HG03108 (cell line): ENCODE data around the gene OPTN.
"Not testable (repeated sequence)": the region's sequence is repeated elsewhere in the genome, so short reads cannot be mapped to it uniquely, and the experiment has no call there.

Experiments used
- ATAC-seq: cut with Tn5 transposase; IDR thresholded peaks from one replicate; pipeline ENCODE4 v1.9.1; 2021; ENCODE audit warnings: moderate library complexity; ENCODE audit not compliant: unreplicated experiment

The OPTN gene

GRCh38 chr10:13118784-13119410, 18.9 kb downstream of the OPTN start:
- no peak for ATAC-seq

DNA sequence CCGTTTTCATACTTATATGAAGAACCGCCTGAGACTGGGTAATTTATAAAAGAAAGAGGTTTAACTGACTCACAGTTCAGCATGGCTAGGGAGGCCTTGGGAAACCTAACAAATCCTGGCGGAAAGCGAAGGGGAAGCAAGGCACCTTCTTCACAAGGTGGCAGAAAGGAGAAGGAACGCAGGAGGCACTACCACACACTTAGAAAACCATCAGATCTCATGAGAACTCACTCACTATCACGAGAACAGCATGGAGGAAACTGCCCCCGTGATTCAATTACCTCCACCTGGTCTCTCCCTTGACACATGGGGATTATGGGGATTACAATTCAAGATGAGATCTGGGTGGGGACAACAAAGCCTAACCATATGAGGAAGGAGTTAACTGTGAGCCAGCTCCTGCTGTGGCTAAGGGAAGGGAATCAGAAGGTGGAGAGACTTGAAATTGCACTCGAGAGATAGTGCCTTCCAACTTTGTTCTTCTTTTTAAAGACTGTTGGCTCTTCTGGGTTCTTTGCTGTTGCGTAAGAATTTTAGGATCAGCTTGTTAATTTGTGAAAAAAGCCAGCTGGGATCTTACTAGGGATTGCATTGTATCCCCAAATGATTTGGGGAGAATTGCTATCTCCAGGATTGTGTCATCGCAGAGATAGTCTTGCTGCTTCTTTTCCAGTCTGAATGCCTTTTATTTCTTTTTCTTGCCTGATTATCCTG, 21.0 kb downstream of the OPTN start:
- no peak for ATAC-seq

DNA sequence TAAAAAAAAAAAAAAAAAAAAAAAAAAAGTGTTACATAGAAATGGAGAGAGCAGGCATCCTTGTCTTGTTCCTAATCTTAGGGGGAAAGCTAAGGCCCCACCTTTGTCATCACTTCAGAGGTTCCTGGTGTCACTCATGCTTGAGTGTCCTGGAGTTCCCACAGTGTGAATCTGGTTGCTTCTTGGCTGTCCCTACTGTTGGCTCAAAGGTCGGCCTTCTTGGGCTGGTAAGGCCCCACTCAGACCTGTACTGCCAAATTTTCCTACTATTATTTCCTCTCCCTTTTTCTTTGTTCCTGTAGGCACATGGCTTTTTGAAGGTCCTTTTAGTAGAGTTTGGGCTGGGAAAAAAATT, 21.5 kb downstream of the OPTN start:
- ATAC-seq = no peak

GRCh38 chr10:13136651-13137050, 36.7 kb downstream of the OPTN start:
- ATAC-seq = no peak

GRCh38 chr10:13139150-13139549, 39.2 kb downstream of the OPTN start:
- ATAC-seq = no peak

DNA sequence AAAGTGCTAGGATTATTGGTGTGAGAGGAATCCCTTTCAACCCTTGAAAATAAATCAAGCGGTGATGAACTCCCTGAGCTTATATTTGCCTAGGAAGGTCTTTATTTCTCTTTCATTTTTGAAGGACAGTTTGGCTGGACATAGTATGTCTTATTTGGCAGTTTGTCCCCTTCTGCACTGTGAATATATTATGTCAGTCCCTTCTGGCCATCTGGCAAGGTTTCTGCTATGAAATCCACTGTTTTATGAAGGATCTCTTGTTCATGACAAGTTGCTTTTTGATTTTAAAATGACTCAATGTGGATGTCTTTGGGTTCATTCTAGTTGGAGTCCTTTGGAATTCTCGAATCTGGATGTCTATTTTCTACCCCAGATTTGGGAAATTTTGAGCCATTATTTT, 39.7 kb downstream of the OPTN start:
- ATAC-seq = no peak

GRCh38 chr10:13140627-13141190, 40.7 kb downstream of the OPTN start:
- ATAC-seq = no peak

- ATAC-seq = no peak
These were observed 43.8 kb downstream of the OPTN start for GRCh38 chr10:13143766-13144165.

DNA sequence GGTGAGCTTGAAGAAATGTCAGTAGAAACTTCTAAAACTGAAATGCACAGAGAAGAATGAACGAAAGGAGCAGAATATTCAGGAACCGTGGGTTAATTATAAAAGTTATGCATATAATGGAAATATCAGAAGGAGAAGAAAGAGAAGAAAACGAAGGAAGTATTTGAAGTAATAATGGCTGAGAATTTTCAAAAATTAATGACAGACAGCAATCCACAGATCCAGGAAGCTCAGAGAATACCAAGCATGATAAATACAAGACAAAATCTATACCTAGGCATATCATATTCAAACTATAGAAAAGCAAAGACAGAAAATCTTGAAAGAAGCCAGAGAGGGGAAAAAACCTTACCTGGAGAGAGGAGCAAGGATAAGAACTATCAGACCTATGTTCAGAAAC, 44.9 kb downstream of the OPTN start:
- no peak for ATAC-seq

- no peak for ATAC-seq
These were observed 46.4 kb downstream of the OPTN start for GRCh38 chr10:13146379-13146778.

DNA sequence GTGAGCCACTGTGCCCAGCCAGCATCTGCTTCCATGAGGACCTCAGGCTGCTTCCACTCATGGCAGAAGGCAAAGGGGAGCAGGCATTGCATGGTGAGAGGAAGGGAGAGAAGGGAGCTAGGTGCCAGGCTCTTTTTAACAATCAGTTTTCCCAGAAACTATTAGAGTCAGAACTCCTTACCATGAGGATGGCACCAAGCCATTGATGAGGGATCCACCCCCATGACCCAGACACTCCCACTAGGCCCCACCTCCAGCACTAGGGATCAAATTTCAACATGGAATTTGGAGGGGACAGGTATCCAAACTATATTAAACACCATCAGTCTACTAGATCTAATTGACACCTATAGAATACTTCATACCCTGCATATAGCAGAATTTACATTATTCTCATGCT, 47.2 kb downstream of the OPTN start:
- no peak for ATAC-seq

- ATAC-seq = no peak
These were observed 52.3 kb downstream of the OPTN start for GRCh38 chr10:13152296-13152695.

- not testable (repeated sequence) for ATAC-seq
These were observed 55.9 kb downstream of the OPTN start for GRCh38 chr10:13155860-13156259.

GRCh38 chr10:13158401-13158800, 58.4 kb downstream of the OPTN start:
- no peak for ATAC-seq

- peak; percentile 100 for ATAC-seq
These were observed 61.2 kb downstream of the OPTN start, which contains the start of gene MCM10 for GRCh38 chr10:13160934-13161856. TSS of gene MCM10 (plus strand) at chr10:13161558. CDS start at chr10:13164203, 2,645 bp downstream.

DNA sequence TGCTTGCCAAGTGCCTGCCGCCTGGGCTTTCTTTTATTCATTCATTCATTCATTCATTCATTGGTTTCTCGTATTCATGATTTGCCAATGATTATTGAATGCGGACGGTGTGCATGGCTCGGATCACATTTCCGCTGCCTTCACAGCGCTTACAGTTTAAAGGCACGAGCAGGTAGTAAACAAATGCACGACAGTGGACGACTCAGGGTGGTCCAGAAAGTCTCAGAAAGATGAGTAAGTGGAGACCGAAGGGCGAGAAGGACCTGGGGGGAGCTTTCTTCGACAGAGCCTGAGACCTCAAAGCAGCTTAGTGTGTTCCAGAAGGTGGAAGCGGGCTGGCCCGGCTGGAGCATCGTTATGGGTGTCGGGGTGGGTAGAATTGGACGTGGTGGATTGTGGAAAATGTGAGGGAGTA, 61.9 kb downstream of the OPTN start:
- no peak for ATAC-seq

DNA sequence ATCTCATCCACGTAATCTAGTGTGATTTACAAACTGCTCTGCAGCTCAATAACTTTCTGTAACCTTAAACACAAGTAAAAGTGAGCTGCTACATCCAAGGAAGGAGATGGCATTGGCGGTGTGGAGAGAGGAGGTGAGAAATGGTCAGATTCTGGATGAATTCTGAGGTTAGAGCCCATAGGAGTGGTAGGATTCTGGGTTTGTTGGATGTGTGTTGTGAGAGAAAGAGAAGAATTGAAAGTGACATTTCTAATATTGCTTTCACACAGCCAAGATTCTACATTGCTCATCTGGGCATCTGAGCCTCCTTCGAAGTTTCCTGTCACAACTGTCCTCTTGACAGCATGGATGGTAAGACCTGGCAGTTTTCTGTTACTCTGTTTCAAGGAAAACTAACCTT, 63.9 kb downstream of the OPTN start:
- ATAC-seq = no peak

- no peak for ATAC-seq
These were observed 65.2 kb downstream of the OPTN start for GRCh38 chr10:13165177-13165576.

DNA sequence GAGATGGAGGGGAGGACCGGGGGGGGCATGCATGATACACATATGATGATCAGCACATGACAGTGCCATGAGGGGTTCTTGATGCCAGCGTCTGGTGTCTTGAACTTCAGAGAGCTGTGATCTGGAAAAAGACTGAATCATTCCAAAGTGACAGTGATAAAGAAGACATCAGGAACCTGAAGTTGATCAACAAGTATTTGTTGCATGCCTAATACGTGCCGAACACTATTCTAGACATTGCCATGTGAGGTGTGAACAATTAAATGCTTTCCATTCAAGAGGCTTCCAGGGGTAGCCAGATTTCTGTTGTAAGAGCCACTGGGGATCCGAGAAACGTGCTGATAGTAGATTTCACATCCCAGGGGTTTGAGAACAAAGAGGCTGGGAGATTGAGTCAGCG, 67.6 kb downstream of the OPTN start:
- ATAC-seq = no peak

DNA sequence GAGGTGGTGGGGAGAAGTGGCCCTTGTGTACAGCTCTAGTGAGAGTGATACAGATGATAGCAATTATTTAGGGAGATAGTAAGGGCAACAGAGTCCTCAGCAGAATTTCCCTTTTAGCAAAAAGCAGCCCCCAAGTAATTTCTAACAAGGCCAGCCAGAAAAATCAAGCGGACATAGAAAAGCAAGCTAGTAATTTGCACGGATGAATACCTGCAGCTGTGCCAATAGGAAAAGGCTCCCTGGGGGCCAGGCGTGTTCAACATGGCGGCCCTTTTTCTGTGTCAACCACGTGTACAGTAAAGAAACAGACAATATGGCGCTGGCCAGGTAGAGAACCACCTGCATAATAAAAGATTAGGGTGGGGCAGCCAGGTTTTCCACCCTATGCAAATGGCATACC, 68.8 kb downstream of the OPTN start:
- ATAC-seq = no peak

DNA sequence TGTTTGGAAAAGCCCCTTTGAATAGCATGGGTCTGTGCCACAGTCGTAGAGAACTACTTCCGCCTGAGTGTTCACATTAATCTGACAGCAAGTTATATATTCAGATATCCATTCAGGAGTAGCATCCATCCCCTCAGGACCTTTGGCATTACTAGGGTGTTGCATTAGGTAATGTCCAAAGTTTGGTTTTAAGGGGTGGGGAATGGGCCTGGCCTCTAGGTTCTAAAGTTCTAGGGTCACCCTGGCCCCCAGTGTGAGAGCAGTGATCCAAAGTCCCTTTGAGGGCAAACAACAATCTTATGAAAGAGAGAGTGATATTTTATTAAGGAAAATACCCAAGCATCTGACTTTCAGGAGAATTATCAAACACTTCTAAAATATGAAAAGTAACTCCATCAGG, 73.7 kb downstream of the OPTN start:
- no peak for ATAC-seq
